ENCODE measurements around the gene HRH4.

HRH4 gene

GRCh38 chr18:24470022-24470618 is 9.7 kb downstream of the HRH4 start:
- DNase-seq = no peak

GRCh38 chr18:24470805-24471204 is 10.4 kb downstream of the HRH4 start:
- DNase-seq = no peak

GRCh38 chr18:24472591-24472990 is 12.2 kb downstream of the HRH4 start:
- no peak for DNase-seq

DNA sequence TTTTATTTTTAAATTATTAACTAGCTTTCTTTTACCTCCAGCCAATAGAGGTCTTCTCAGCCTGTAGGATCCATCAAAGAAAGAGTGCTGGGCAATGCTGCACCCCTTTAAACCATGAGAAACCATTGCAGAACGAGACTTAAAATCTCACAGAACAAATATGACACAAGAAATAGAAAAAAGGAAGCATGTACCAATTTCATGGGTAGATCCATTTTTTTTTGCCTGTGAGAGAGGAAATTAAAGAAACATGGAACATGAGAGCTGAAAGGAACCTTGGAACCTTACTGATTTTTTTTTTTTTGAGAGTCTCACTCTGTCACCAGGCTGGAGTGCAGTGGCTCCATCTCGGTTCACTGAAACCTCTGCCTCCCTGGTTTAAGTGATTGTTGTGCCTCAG is 14.0 kb downstream of the HRH4 start:
- DNase-seq = no peak

DNA sequence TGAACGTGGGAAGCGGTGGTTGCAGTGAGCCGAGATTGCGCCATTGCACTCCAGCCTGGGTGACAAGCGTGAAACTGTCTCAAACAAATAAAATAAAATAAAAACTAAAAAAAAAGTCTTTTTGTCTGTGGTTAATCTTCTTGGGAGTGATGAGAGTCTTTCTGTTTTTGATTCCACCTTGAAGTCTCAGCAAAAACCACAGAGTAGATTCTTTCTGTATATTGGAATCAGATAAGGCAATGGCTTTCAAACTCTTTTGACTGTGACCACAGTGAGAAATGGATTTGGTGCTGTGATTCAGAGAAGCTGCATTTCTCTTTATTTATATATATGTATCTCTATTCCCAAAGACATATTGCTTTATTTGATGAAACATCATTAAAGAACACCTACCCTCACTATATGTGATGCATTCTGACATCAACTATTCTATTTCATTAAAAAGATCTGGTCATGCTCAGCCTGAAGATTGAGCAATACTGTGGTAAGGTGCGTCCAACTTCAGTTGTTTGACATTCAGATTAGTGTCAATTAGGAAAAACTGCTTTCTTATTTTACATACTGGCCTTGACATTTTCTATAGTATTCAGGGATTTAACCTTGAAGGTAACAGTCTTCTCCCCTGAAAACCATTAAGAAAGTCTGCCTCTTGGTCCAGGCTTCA is 15.6 kb downstream of the HRH4 start:
- DNase-seq = no peak

- DNase-seq = no peak
Measured at GRCh38 chr18:24479371-24479770, 18.9 kb downstream of the HRH4 start.

GRCh38 chr18:24482821-24483220 is 22.4 kb downstream of the HRH4 start:
- no peak for DNase-seq

DNA sequence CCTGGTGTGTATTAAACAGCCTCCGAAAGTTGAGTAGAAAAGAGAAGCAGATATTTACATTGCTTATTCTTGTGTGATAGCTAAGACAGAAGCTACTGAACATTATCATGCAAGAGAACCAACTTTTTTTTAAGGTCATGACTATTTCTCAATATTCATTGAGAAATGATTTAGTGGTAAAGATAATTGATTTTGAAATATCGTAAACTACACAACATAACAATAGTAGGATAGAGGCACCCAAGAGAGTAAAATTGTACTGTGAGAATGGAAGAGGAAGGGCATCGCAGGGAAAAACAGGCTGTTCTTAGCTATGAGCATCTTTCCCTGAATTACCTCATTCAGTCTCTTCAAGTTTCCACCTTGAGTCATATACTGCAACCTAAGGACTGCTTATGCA is 25.2 kb downstream of the HRH4 start:
- no peak for DNase-seq

GRCh38 chr18:24486684-24487083 is 26.2 kb downstream of the HRH4 start:
- DNase-seq = no peak

- no peak for DNase-seq
Measured at GRCh38 chr18:24488824-24489493, 28.5 kb downstream of the HRH4 start.

- DNase-seq = no peak
Measured at GRCh38 chr18:24490539-24490938, 30.1 kb downstream of the HRH4 start.

- no peak for DNase-seq
Measured at GRCh38 chr18:24491927-24492834, 31.7 kb downstream of the HRH4 start.

- no peak for DNase-seq
Measured at GRCh38 chr18:24494586-24494985, 34.1 kb downstream of the HRH4 start.

DNA sequence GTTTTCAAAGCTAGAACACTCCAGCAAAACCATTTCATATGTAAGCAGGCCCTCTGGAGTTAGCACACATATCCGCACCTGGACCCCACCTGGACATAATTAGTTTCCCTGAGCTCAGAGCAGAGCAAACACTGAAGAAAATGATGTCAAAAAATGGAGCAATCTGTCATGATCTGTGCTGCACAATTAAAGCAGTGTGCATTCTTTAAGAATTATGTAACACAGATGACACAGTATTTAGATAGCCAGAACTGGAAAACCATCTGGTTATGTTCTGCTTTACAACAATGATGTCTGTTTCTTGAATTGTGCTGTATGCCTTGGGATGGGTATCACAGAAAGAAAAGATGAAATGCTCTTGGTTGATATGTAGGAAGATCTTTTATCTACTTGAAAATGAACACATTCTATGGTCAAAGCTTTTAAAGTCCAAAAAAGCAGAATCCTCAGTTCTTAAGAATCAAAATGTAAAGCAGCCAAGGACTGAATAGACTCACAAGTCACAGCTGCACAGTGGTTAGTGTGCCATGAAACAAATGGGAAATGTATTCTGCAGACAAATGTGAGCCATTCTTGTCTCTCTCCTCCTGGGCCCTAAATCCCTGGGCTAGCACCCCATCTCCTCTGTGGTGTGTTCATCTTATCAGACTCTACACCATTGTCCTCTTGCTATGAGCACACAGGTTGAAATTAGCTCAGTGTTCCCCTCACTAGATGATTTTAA is 36.8 kb downstream of the HRH4 start:
- no peak for DNase-seq

- DNase-seq = no peak
Measured at GRCh38 chr18:24499814-24500213, 39.4 kb downstream of the HRH4 start.

DNA sequence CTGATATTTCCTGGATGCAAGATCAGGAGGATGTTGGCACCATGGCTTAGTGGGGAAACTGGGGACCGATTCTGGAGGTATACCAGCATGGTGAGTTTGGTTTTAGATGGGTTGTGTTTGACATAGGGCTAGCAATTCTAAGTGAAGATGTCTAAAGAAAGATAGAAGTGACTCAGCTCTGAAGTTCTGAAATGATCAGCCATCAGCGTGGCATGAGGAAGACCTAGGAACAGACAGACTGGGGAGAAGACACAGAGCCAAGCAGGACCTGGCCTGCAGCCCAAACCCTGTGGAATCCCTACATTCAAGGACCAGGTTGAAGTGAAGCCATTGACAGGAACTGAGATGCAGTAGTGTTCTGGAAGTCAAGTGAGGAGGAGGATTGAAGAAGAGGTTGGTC is 39.8 kb downstream of the HRH4 start:
- no peak for DNase-seq

GRCh38 chr18:24500766-24501165 is 40.3 kb downstream of the HRH4 start:
- DNase-seq = no peak

GRCh38 chr18:24502667-24503523 is 42.5 kb downstream of the HRH4 start:
- DNase-seq = no peak

DNA sequence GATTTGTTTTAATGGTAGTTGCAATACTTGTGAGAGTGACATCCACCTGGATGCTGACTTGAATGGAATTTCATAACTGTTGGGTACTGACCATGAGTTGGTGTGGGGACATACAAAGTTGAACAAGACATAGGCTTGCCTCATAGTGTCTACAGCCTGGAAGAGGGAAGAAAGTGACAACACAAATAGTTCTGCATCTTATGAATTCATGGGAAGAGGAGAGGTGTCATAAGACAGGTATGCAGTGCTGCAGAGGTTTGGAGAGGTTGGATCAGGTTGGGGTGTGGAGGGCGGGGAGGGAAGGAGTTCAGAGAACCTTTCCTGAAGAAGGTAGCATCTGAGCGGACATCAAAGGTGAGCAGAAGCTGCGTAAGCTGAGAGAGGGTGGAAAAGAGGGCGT is 44.0 kb downstream of the HRH4 start:
- no peak for DNase-seq

DNA sequence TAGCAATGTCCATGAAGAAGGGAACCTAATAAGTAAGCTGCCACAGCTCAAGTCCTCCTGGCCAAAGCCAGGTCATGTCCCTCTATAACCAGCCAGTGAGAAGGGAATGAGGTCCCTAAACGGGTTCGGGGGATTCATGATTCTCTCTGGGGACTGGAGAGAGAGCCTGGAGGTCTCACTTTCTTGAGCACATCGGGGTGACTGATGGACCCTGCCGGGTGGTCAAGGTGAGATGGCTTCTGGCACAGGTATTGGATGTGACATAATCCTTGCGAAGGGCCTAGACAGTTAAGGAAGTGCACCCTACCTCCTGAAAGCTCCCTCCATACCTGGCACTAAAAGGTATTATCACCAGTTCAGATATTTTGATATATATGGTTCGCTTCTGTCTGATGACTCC is 45.7 kb downstream of the HRH4 start:
- DNase-seq = no peak

- DNase-seq = no peak
Measured at GRCh38 chr18:24509435-24509834, 49.0 kb downstream of the HRH4 start.

DNA sequence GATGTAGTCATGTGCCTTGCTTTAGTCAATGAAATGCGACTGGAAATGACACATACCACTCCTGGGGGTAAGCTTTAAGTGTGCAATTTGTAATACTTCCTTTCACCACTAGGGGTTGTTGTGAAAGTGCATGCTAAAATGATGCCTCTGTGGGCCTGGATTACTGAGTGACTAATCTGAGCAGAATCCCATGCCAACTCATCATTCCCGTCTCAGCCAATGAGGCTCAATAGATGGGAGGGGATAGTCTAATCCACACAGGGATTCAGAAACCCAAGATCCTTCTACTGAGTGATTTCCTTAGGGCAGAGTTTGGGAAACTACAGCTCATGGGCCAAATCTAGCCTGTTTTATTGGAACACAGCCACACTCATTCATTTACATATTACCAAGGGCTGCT is 54.0 kb downstream of the HRH4 start:
- peak; percentile 68 for DNase-seq

Measured in islet precursor cell (in vitro differentiated cells).